Stimulated activated CD8-positive, alpha-beta memory T cell treated with anti-CD3 and anti-CD28 coated beads, Interleukin-7, amount 100 ng/mL, for 4 hours (primary cell): ENCODE data around the gene RXRA.

Source experiments
- DNase-seq, 2 donors: peaks; one replicate each; pipeline ENCODE4 v3.0.0-alpha.2; 2020; ENCODE audit warnings: low read depth in 2 of 2

RXRA gene

DNA sequence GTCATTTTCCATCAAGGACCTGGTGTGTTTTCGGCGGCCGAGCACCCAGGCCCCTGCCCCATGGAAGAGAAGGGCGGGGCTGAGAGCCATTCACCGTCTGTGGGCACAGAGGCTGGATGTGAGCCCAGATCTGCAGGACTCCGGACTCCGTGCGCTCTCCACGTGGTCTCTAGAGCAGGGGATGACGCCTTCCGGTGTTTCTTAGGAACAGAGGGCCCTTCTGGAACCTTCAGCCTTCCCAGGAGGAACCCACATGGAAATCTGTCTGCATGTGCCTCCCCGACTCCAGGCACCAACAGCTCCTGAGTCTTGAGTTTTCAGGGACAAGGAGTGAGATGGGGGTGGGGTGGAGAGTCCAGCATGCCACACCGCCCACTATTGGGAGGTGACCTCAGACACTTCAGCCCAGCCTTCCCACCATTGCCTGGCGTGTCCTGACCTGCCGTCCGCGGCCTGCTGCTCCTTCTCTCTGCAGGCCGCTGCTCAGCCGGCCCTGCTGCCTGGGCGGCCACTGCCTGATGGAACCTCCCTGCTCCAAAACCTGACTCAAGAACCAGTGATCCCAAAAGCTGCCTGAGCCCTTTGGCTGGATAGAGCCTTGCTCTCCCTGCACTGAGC, 2.4 kb upstream of the RXRA start:
- DNase-seq, result no peak

DNA sequence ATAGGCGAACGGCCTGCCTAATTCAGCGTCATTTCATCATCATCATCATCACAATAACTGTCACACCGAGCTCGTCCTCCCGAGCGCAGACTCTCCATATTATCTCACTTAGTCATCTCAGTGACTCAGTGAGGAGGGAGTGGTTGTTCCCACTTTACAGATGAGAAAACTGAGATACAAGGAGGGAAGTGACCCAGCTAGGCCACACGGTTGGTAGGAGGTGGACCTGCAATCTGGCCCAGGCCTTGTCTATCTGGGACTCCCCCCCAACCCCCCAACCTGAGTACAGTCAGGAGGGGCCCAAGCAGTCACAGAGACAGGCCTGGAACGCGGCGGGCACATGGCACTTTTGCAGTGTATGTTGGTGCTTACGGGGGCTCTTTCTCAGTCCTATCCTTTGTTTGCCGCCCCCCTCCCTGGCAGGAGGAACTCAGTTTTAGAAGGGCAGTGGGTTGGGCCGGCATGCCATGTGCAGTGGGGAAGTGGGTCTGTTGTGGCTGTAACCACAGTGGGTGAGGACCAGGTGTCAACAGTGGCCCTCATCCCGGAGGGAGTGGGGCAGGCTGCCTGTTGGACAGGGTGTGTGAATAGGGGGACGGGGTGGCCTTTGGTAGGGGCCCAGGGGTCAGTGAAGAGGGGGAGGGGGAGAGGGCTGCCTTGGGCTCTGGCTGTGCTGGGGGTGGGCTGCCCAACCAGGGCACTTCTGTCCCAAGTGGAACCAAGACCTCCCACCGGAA, 1.7 kb upstream of the RXRA start:
- DNase-seq, result no peak

- DNase-seq, result no peak
Measured at GRCh38 chr9:134325096-134325812, 1.0 kb upstream of the RXRA start.

DNA sequence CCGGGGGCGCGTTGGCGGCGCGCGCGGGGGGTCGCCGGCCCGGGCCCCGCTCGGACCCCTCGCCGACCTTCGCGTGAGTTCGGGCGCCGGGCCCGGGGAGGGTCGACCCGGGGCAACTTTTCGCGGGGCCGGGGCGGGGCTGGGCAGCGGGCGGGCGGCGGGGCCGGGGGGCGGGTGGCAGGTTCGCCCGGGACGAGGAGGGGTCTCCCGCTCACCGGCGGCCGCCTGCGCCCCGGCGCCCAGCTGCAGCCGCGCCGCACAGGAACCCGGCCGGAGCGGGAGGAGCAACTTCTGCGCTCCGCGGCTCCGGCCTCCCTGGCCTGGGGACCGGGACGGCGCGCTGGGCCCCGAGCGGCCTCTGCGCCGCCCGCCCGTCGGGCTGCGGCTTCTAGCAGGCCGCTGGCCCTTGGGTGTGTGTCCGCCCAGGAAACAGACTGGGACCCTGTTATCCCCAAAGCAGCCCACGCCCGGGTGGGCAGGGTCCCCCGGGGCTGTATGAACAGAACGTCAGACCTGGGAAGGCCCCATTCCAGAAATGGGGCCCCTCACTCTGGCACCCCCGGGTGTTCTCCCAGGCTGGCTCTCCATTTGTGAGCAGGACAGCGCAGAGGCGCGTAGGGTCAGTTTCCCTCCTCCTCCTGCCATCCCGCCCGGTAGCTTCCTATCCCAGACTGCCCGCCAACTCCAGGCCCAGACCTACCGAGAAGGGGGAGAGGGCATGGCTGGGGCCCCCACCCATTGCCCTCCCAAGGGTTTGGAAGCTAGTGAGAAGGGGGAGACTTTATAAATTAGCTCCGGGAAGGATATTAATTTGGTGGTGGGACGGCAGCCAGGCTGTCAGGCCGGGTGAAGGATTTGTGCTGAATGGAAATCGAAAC, 708 bp downstream of the RXRA start:
- no peak for DNase-seq

- no peak for DNase-seq
Measured at GRCh38 chr9:134327671-134328231, 1.5 kb downstream of the RXRA start.

DNA sequence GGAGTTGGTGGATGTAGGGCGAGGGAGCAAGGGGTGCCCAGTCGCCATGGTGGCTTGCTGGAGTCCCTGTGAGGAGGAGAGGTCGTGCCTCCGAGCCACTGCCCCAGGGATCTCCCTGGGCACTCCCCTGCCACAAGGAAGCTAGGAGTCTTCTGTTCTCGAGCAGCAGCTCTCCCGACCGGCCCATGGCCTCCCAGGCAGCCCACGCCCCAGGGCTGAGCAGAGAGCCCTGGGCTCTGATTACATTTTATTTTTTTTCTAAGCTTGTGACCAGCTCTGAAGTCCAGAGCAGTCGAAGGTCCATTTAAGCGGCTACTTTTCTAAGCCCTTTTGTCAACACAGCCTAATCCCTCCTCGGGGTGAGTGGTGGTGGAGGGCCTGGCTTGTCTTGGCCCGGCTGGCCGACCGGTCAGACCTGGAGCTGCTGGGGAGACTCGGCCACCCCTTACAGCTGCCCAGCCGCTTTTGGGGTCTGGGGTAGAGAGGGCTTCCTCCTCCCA, 2.1 kb downstream of the RXRA start:
- no peak for DNase-seq

DNA sequence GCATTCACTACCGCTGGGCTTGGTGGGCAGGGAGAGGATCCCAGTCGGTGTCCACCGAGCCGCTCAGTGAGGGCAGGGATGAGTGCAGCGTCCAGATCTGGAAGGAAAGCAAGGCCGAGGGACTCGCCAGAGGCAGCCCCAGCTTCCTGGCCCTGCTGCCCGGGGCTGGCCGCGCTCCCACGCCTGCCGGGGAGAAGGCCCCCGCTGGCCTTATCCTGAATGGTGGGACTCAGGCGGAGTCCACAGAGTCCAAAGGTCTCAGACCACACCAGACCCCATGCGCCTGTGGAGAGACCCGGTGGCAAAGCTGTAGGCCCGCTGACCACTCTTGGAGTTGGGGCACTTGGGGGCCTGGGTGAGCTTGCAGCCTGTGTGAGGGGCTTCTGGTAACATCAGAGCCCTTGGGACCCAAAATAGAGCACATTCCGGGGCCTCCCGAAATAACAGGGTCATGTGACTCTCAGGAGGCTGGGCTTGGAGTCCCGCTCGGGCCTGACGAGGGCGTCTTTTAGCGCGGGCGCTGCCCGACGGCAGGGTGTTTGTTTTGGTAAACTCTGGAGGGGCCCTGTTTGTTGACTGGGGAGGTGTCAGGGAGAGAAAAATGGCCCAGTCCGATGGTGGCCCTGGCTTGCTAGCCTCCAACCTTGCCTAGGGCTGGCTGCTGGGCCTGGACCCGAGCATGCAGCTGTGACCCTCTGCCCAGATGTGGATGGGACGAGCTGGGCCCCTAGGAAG, 2.8 kb downstream of the RXRA start:
- DNase-seq, result no peak

DNA sequence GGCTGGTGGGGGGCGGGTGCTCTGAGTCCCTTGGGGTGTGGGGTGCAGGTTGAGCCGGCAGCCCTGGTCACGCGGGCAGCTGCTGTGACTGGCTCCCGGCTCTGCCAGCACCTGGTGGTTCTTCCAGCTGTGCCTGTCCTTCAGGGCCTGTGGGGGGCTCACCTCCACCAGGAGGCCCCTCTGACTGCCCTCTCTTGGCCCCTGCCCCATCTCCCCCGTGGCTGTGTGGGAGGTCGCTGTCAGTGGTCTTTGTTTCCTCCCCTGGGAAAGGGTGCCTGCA, 3.3 kb downstream of the RXRA start:
- DNase-seq, result no peak

- DNase-seq, result no peak
Measured at GRCh38 chr9:134329886-134330285, 3.6 kb downstream of the RXRA start.

DNA sequence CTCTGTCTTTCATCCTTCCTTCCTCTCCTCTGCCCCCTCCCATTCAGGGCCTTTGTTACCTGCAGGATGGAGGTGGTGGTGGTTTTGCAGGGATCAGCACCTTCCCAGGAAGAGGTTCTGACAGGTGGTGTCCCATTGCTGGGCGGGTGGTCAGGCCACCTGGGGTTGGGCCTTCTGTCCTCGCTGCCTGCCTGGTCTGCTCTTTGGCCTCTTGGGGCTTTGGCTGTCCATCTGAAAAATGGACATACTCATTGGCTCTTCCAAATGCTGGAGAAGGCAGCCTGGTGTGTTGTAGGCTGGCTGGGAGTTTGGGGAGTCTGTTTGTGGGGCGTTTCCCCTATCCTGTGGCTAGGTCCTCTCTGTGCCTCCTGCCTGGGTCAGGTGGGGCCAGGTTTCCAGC, 4.3 kb downstream of the RXRA start:
- DNase-seq, result no peak

DNA sequence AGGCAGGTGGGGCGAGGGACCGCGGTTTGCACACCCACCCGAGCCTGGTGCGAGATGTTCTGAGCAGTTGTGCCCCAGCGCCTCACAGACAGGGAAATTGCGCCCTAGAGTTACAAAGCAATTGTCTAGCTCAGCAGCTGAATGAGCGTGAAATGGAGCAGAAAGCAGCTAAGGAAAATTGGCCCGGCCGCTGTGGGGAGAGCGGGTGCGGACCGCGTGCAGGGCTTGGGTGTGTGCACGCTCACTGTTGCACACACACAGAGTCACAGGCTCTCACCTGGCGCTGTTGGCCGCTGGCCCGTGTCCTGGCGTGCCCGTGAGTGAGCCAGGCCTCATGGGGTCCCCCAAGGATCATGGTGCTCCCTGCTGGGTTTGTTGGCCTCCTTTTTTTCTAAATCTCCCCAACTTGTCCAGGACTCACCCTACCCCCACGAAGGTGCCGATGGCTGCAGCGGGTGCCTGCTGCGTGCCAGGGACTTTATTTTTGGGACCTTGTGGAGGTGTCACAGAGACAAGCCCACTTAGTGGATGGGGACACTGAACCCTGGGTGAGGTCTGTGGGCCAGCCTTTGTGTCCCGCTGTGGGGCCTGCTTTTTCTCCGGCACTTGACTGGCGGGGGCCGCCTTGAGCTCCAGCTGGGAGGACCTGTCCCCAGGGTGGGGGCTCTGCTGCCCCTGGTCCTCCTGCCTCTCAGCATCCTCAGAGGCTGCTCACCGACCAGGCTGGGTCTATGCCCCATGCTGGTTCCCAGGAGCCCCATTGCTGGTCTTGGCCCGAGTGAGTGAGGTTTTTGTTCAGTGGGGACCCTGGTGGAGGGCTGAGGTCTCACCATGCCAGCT, 5.2 kb downstream of the RXRA start:
- DNase-seq, result no peak

DNA sequence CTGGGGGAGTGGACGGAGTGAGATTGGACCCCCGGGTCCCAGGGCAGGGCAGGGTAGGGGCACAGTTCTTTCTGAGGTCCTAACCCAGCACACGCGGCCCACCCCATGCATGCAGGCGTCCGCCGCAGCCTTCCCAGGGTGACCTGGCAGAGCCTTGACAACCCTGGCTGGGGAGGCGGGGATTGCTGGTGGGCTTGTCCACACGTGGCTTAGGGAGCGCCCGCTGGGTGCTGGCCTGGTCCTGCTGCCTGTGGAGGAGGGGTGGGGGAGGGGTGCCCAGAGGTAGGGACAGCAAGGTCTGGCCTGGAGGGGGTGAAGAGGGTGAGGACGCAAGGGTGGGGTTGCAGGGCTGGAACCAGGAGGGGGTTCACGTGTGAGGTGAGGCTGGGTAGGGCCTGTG, 6.0 kb downstream of the RXRA start:
- DNase-seq, result no peak

DNA sequence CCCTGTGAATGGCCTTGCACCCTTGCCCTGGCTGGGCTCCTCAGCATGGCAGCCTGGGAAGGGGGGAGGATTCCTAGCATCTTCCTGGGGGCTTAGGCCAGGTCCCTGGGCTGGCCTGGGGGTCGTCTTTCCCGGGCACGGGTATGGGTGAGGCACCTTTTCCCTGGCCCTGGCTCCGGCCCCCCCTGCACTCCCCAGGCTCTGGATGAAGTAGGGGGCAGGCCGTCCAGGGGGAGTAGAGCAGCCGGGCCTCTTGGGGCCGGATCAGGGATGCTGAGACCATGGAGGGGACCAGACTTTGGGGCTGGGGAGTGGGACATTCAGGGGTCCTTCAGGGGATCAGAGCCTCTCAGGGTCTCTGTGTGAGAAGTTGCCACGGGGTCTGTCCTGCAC, 6.6 kb downstream of the RXRA start:
- no peak for DNase-seq

- no peak for DNase-seq
Measured at GRCh38 chr9:134333234-134333873, 7.1 kb downstream of the RXRA start.

- no peak for DNase-seq
Measured at GRCh38 chr9:134333874-134334581, 7.8 kb downstream of the RXRA start.

DNA sequence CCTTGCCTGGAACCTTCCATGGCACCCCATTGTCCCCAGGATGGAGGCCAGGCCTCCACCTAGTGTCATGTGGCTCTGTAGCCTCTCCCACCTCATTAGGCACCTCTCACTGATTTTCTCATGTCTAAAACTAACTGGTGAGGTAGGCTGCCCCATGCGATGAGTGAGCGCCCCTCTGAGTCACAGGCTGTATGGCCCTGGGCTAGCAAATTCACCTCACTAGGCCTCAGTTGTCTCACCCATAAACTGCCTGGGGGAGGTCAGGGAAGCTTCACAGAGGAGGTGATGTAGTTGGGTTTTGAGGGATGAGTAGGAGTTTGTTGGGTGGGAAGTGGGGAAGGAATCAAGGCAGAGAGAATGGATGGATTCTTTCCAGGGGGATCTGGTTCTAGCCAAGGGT, 8.8 kb downstream of the RXRA start:
- DNase-seq, result no peak

DNA sequence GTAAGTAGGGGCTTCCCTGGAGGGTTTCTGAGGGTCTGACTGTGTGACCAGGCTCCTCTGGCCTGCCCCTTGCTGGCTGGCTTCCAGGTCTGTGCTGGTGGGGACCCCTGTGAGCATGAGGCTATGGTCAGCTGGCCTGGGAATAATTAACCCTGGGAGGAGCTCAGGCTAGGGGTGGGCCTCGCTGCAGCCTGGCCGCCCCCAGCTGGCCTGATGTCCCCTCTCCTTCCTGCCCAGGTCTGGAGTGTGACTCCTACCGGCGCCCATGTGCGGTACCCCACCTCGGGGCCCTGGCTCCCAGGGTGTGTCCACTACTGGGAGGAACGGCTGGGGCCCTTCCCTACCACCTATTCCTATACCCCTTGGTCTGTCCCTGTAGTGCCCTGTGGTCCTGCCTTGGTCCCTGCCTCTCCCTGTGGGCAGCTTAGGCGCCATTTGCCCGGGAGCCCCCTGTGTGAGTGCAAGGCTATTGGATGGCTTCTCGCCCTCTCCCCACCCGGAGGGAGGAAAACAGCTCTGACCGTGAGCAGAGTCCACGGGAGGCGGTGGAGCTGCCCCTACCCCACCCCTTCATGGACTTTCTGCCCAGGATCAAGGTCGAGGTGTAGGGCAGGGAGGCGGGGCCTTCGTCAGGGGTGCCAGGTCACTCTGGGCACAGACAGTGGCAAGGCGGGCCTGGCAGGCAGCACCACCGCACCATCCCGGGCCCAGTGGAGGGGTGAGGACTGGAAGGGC, 9.4 kb downstream of the RXRA start:
- no peak for DNase-seq

DNA sequence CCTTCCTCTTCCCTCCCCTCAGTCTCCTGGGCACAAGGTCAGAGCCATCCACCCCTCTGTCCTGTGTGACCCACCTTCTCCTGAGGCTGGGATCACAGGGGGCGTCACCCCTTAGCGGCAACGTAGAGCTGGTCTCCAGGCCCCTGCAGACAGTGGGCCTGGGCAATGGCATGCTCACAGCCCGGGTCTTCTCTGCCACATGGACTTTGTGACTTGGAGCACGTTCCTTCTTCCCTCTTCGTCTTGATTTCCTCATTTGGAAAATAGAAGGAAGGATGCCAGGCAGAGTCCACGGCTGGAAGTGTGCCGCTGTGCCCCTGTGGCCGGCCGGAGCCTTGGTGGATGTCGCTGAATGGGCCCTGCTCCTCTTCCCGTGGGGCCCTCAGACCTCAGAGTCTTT, 10.0 kb downstream of the RXRA start:
- DNase-seq, result no peak
